NCI-H446 (cell line): Measurements from ENCODE around the gene SLC8A1.

ENCODE experiments used
- DNase-seq, 2 experiments: peaks; one replicate each; lab custom pipeline; 2025; lab: John Stamatoyannopoulos, UW

Gene SLC8A1

GRCh38 chr2:40421631-40422297, 30.1 kb downstream of the SLC8A1 start:
- peak in 1 of 2 experiments; percentile 11 for DNase-seq

GRCh38 chr2:40420478-40420877, 31.4 kb downstream of the SLC8A1 start:
- DNase-seq: no peak

- DNase-seq: no peak
These were observed 32.5 kb downstream of the SLC8A1 start for GRCh38 chr2:40419364-40419762.

GRCh38 chr2:40418614-40419363, 33.1 kb downstream of the SLC8A1 start:
- no peak for DNase-seq

GRCh38 chr2:40416486-40416885, 35.4 kb downstream of the SLC8A1 start:
- no peak for DNase-seq

- no peak for DNase-seq
These were observed 36.5 kb downstream of the SLC8A1 start for GRCh38 chr2:40415391-40415790.

GRCh38 chr2:40412456-40412855, 39.4 kb downstream of the SLC8A1 start:
- no peak for DNase-seq

GRCh38 chr2:40410695-40411094, 41.2 kb downstream of the SLC8A1 start:
- no peak for DNase-seq

GRCh38 chr2:40409734-40410133, 42.2 kb downstream of the SLC8A1 start:
- no peak for DNase-seq

GRCh38 chr2:40406485-40407289, 45.2 kb downstream of the SLC8A1 start:
- no peak for DNase-seq

GRCh38 chr2:40405465-40405864, 46.4 kb downstream of the SLC8A1 start:
- DNase-seq: no peak

GRCh38 chr2:40404517-40404916, 47.4 kb downstream of the SLC8A1 start:
- no peak for DNase-seq

GRCh38 chr2:40403233-40403836, 48.6 kb downstream of the SLC8A1 start:
- DNase-seq: no peak

- no peak for DNase-seq
These were observed 50.0 kb downstream of the SLC8A1 start for GRCh38 chr2:40401896-40402295.

GRCh38 chr2:40400336-40400953, 51.4 kb downstream of the SLC8A1 start:
- peak; percentile 49 to 81 for DNase-seq

- peak in 1 of 2 experiments; percentile 50 for DNase-seq
These were observed 54.1 kb downstream of the SLC8A1 start for GRCh38 chr2:40397765-40398164.

- DNase-seq: no peak
These were observed 55.8 kb downstream of the SLC8A1 start for GRCh38 chr2:40396124-40396523.

GRCh38 chr2:40395169-40396073, 56.5 kb downstream of the SLC8A1 start:
- DNase-seq: no peak

- no peak for DNase-seq
These were observed 57.3 kb downstream of the SLC8A1 start for GRCh38 chr2:40394597-40394996.

GRCh38 chr2:40394031-40394430, 57.9 kb downstream of the SLC8A1 start:
- DNase-seq: no peak

GRCh38 chr2:40388161-40388560, 63.7 kb downstream of the SLC8A1 start:
- no peak for DNase-seq
